ENCODE results near the gene RHCE.
"Not testable (repeated sequence)": the region's sequence is repeated elsewhere in the genome, so short reads cannot be mapped to it uniquely, and the experiment has no call there.

DNA sequence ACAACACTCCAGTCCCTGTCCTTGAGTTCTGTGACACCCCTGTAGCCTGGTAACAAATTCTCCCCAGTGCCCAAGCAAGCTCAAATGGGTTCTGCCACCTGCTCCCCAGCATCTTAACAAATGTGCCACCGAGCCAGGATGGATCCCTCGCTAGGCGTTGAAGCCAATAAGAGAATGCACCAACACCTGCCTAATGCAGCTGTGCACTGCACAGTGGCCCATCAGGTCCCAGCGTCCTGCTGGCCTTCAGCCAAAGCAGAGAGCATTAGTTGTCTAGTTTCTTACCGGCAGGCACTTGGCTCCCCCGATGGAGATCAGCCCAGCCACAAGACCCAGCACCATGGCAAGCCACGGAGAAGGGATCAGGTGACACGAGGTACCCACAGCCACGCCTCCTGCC is 31.9 kb downstream of the RHCE start:
- not testable (repeated sequence) for TF ChIP-seq CTCF (IDR thresholded peaks at IDR 0.05; ENCODE audit: insufficient read depth, low read depth, low read length); EZH2 (IDR thresholded peaks at IDR 0.05; ENCODE audit: insufficient read depth, low read length)
